Loucy (cell line): Measurements from ENCODE around the gene NELL2.
A peak's percentile ranks its signal among the peaks of the same experiment; 100 is the strongest.

ENCODE experiments used
- H2AFZ ChIP-seq: fragments of 200-600 bp; sonication (generic); 2 replicates; pipeline ENCODE4 v1.6.0; 2016; ENCODE audit warnings: antibody characterized with exemption, mild to moderate bottlenecking, low read length, moderate library complexity
- H3F3A ChIP-seq: fragments of 200-600 bp; 2 replicates; pipeline ENCODE4 v1.6.0; 2016; ENCODE audit warnings: antibody characterized with exemption, low read depth, mild to moderate bottlenecking
- H3K27me3 ChIP-seq: fragments of 200-600 bp; sonication (generic); 2 replicates; pipeline ENCODE4 v1.6.1; 2014; ENCODE audit warnings: low read length, mild to moderate bottlenecking; ENCODE audit not compliant: insufficient read depth, poor library complexity, severe bottlenecking
- H3K36me3 ChIP-seq: fragments of 200-600 bp; sonication (generic); 2 replicates; pipeline ENCODE4 v1.6.1; 2016; ENCODE audit warnings: low read length; ENCODE audit not compliant: insufficient read depth
- H3K4me1 ChIP-seq: fragments of 200-600 bp; sonication (generic); 2 replicates; pipeline ENCODE4 v1.5.1; 2014; ENCODE audit warnings: low read length, mild to moderate bottlenecking; ENCODE audit not compliant: insufficient read depth, poor library complexity, severe bottlenecking
- H3K4me2 ChIP-seq: fragments of 200-600 bp; sonication (generic); 2 replicates; pipeline ENCODE4 v1.6.0; 2014; ENCODE audit warnings: antibody characterized with exemption, low read length, low read depth, mild to moderate bottlenecking; ENCODE audit not compliant: poor library complexity, severe bottlenecking
- H3K4me3 ChIP-seq: fragments of 200-600 bp; sonication (generic); 2 replicates; pipeline ENCODE4 v1.5.1; 2014; ENCODE audit warnings: low read length, mild to moderate bottlenecking, mixed read lengths; ENCODE audit not compliant: poor library complexity, severe bottlenecking
- H3K79me2 ChIP-seq: fragments of 200-600 bp; sonication (generic); 2 replicates; pipeline ENCODE4 v1.6.1; 2014; ENCODE audit warnings: low read length; ENCODE audit not compliant: insufficient read depth
- H3K9ac ChIP-seq: fragments of 200-600 bp; sonication (generic); 2 replicates; pipeline ENCODE4 v1.6.0; 2014; ENCODE audit warnings: mild to moderate bottlenecking, low read depth, low read length, moderate library complexity; ENCODE audit not compliant: poor library complexity, severe bottlenecking
- H3K9me2 ChIP-seq: fragments of 200-600 bp; sonication (generic); replicated peaks from 2 replicates; pipeline ENCODE4 v1.6.1; 2016; ENCODE audit warnings: low read depth, low read length, mixed read lengths
- H3K9me3 ChIP-seq: fragments of 200-600 bp; sonication (generic); 2 replicates; pipeline ENCODE4 v1.6.1; 2014; ENCODE audit warnings: mild to moderate bottlenecking, antibody characterized with exemption, low read length, low read depth; ENCODE audit not compliant: insufficient read depth
- H4K20me1 ChIP-seq: fragments of 200-600 bp; sonication (generic); 2 replicates; pipeline ENCODE4 v1.6.0; 2014; ENCODE audit warnings: antibody characterized with exemption, low read length, mild to moderate bottlenecking; ENCODE audit not compliant: insufficient read depth, poor library complexity, severe bottlenecking
- CTCF ChIP-seq: fragments of 200-600 bp; sonication (generic); conservative IDR thresholded peaks from 2 replicates; pipeline ENCODE4 v1.5.1; 2014; ENCODE audit warnings: mild to moderate bottlenecking, antibody characterized with exemption, low read length
- EZH2phosphoT487 ChIP-seq: fragments of 200-600 bp; IDR thresholded peaks from 2 replicates; pipeline ENCODE4 v1.6.1; 2018; ENCODE audit warnings: antibody characterized with exemption, mild to moderate bottlenecking, moderate library complexity, borderline replicate concordance

NELL2 gene

GRCh38 chr12:44876544-44877410 lies 662 bp upstream of the NELL2 start:
- H3K9me2 ChIP-seq: no peaks in the 10 kb centered on the region
- no peaks in the 10 kb centered on the region for H3K4me1 ChIP-seq
- no peaks in the 10 kb centered on the region for H3F3A ChIP-seq
- H3K36me3 ChIP-seq: no peaks in the 10 kb centered on the region
- H4K20me1 ChIP-seq: no peaks in the 10 kb centered on the region
- no peak overlapping the region for H2AFZ ChIP-seq
- H3K4me3 ChIP-seq: no peak overlapping the region
- H3K79me2 ChIP-seq: no peaks in the 10 kb centered on the region
- H3K9me3 ChIP-seq: no peaks in the 10 kb centered on the region
- H3K4me2 ChIP-seq: no peak overlapping the region
- TF ChIP-seq EZH2phosphoT487: no peak
- TF ChIP-seq CTCF: no peak
- H3K27me3 ChIP-seq: no peaks in the 10 kb centered on the region
- H3K9ac ChIP-seq: no peak overlapping the region

GRCh38 chr12:44875417-44875953 lies 630 bp downstream of the NELL2 start:
- Histone ChIP-seq H2AFZ (no peak overlapping the region), H4K20me1 (no peaks in the 10 kb centered on the region), H3F3A (no peaks in the 10 kb centered on the region), H3K9me2 (no peaks in the 10 kb centered on the region), H3K4me2 (no peak overlapping the region), H3K4me1 (no peaks in the 10 kb centered on the region), H3K9ac (no peak overlapping the region), H3K27me3 (no peaks in the 10 kb centered on the region), H3K4me3 (no peak overlapping the region), H3K36me3 (no peaks in the 10 kb centered on the region), H3K9me3 (no peaks in the 10 kb centered on the region), H3K79me2 (no peaks in the 10 kb centered on the region)
- TF ChIP-seq CTCF (no peak), EZH2phosphoT487 (no peak)

- Histone ChIP-seq H3F3A (no peaks in the 10 kb centered on the region), H3K4me1 (no peaks in the 10 kb centered on the region), H3K4me3 (no peak overlapping the region), H3K27me3 (no peaks in the 10 kb centered on the region), H3K36me3 (no peaks in the 10 kb centered on the region), H2AFZ (peak overlapping the region; percentile 77; the same call in 1 of the 2 replicates), H3K4me2 (no peak overlapping the region), H3K9me2 (no peaks in the 10 kb centered on the region), H3K9me3 (no peaks in the 10 kb centered on the region), H3K79me2 (no peaks in the 10 kb centered on the region), H3K9ac (no peak overlapping the region), H4K20me1 (no peaks in the 10 kb centered on the region)
- TF ChIP-seq EZH2phosphoT487: no peak
- TF ChIP-seq CTCF: no peak
Measured at GRCh38 chr12:44874981-44875416, 1.1 kb downstream of the NELL2 start.
